Spleen (tissue), 11 donors: ENCODE results near the gene TESK1. TPM values are rescaled to one million over a fixed set of nuclear protein-coding genes. Genes with fewer than 3 reads are reported as not detected.

ENCODE experiments used
- DNase-seq: peaks from one replicate; pipeline ENCODE4 v3.0.0-alpha.2; 2020
- H3K27ac ChIP-seq, 8 donors: fragments of 200-600 bp; sonication (generic) in 7 of 8; 1 replicate in 4 of 8; 2 replicates in 4 of 8; pipeline versions ENCODE4 v1.5.0 to v1.8.0; 2016 to 2021; ENCODE audit warnings: inconsistent platforms in 4 of 8, mild to moderate bottlenecking in 4 of 8, moderate library complexity in 1 of 8
- H3K27me3 ChIP-seq, 7 donors: fragments of 200-600 bp; sonication (generic) in 6 of 7; replicated peaks in 1 of 7; 1 replicate in 4 of 7; 2 replicates in 3 of 7; pipeline versions ENCODE4 v1.5.0 to v1.8.0; 2016 to 2021; ENCODE audit warnings: inconsistent platforms in 3 of 7, mild to moderate bottlenecking in 1 of 7
- H3K36me3 ChIP-seq, 6 donors: fragments of 200-600 bp; sonication (generic) in 5 of 6; 1 replicate in 4 of 6; 2 replicates in 2 of 6; pipeline versions ENCODE4 v1.5.0 to v1.8.0; 2016 to 2021; ENCODE audit warnings: inconsistent platforms in 2 of 6
- H3K4me1 ChIP-seq, 6 donors: fragments of 200-600 bp; sonication (generic) in 5 of 6; 1 replicate in 3 of 6; 2 replicates in 3 of 6; pipeline versions ENCODE4 v1.5.0 to v1.8.0; 2016 to 2021; ENCODE audit warnings: inconsistent platforms in 3 of 6
- H3K4me3 ChIP-seq, 8 donors: fragments of 200-600 bp; sonication (generic) in 7 of 8; 1 replicate in 4 of 8; 2 replicates in 4 of 8; pipeline versions ENCODE4 v1.5.0 to v1.8.0; 2016 to 2021; ENCODE audit warnings: inconsistent platforms in 4 of 8, mild to moderate bottlenecking in 4 of 8, moderate library complexity in 2 of 8
- H3K9me3 ChIP-seq, 8 donors: fragments of 200-600 bp; sonication (generic) in 7 of 8; 1 replicate in 4 of 8; 2 replicates in 4 of 8; pipeline versions ENCODE4 v1.5.0 to v1.8.0; 2016 to 2021; ENCODE audit warnings: inconsistent platforms in 4 of 8
- CTCF ChIP-seq, 11 experiments: fragments of 200-600 bp in 7 of 11; fragments of 450-650 bp in 4 of 11; sonication (generic) in 4 of 11; IDR thresholded peaks in 8 of 11; conservative IDR thresholded peaks in 3 of 11; 1 replicate in 7 of 11; 2 replicates in 4 of 11; pipeline versions ENCODE4 v1.4.0 to v1.8.0; 2016 to 2021; ENCODE audit warnings: antibody characterized with exemption in 11 of 11, inconsistent platforms in 4 of 11, mild to moderate bottlenecking in 1 of 11
- POLR2A ChIP-seq, 3 donors: fragments of 450-650 bp; IDR thresholded peaks; one replicate each; pipeline ENCODE4 v1.5.1; 2017; ENCODE audit warnings: antibody characterized with exemption in 3 of 3, mild to moderate bottlenecking in 1 of 3
- POLR2AphosphoS5 ChIP-seq, 3 donors: sonication (generic); formaldehyde crosslinking; IDR thresholded peaks; one replicate each; pipeline ENCODE4 v1.5.1; 2017; ENCODE audit warnings: antibody characterized with exemption in 3 of 3
- WGBS, 5 donors: extraction: QIAGEN DNeasy Blood & Tissue Kit in 3 of 5; methylation state at CpG; one replicate each; pipeline versions ENCODE4 v1.1.5 to v1.1.7; 2013 to 2018; 5-methylcytosine and 5-hydroxymethylcytosine counted together
- intact Hi-C: fragments of 100-400 bp; cut with DNase I; formaldehyde crosslinking; loops from one replicate; pipeline ENCODE4 v1.15.0; 2023; ENCODE audit warnings: low total_unique reads
- polyA plus RNA-seq, 3 donors: library from polyadenylated mRNA; stranded (reverse); fragments of 200-250 nt; gene quantifications; one replicate each; pipeline ENCODE4 v1.2.1, GENCODE V29; 2013
- total RNA-seq, 7 donors: library from RNA; depleted of rRNA in 3 of 7; stranded (reverse); fragments of >200 nt in 3 of 7; fragmentation: NEBNext Ultra II Directional in 4 of 7; extraction: Animal tissue kit (Norgen Biotek cat#: 25700) in 4 of 7; gene quantifications; one replicate each; pipeline versions ENCODE4 v1.1.0 to v1.2.1, GENCODE V29; 2016 to 2021
- donor health status: healthy with polysubstance abuse.
- donor health status: DM: no; HTN: no; CAD: no; lungs with moderate emphysema.
- donor health status: DM: no; HTN: no; CAD: no.
- donor health status: Bipolar disorder and iron deficiency.
- donor health status: healthy.
- donor health status: DM: no; HTN: no; CAD: no.
- donor health status: DM: yes; HTN: yes; CAD: no.

The TESK1 gene
- total and polyA plus RNA-seq, 10 donors, result 15.6 to 47.1 (median 31.6) TPM

- Histone ChIP-seq H3K9me3 (no peaks in the 10 kb centered on the region), H3K4me1 (peaks cover 30 to 87% (median 59%) of the 10 kb centered on the region in 6 donors), H3K4me3 (peak within 1 kb of the TSS; percentile 41 to 73 (median 54)), H3K27ac (peak within 1 kb of the TSS; percentile 68 to 95 (median 81)), H3K36me3 (no peaks in the 10 kb centered on the region), H3K27me3 (no peaks in the 10 kb centered on the region)
- intact Hi-C loops, result no loop called here
- DNase-seq, result peak; percentile 82
- WGBS, 5 donors, result 52 to 62% (median 57%) methylated on average over 12 to 22 of the region's 22 CpGs
- TF ChIP-seq POLR2AphosphoS5 (IDR thresholded peaks at IDR 0.05) (peak in 1 of 3 donors; percentile 30), POLR2A (IDR thresholded peaks at IDR 0.05) (no peak), CTCF (IDR thresholded peaks at IDR 0.05 in 8 of 11, conservative IDR thresholded peaks at IDR 0.05 in 3 of 11) (no peak)
These were observed 45.5 kb downstream of the TESK1 start, which contains the start of gene SIT1 for GRCh38 chr9:35650341-35651158. TSS of gene SIT1 (minus strand) at chr9:35650931. CDS start at chr9:35650853, 78 bp downstream.

GRCh38 chr9:35651956-35652828 is 47.1 kb downstream of the TESK1 start:
- 89 to 94% (median 91%) methylated on average over 7 of the region's 7 CpGs for WGBS, 5 donors
- peaks cover 29 to 89% (median 59%) of the 10 kb centered on the region in 6 donors for H3K4me1 ChIP-seq

GRCh38 chr9:35652829-35653209 is 47.8 kb downstream of the TESK1 start:
- WGBS, 5 donors, result 91 to 94% (median 93%) methylated on average over 8 of the region's 8 CpGs
- Histone ChIP-seq H3K4me1 (peaks cover 27 to 89% (median 58%) of the 10 kb centered on the region in 6 donors), H3K9me3 (no peaks in the 10 kb centered on the region)

More at GRCh38 chr9:35651956-35652828, 47.1 kb downstream of the TESK1 start:
- H3K4me3 ChIP-seq, result no peak overlapping the region
- H3K27me3 ChIP-seq, result no peaks in the 10 kb centered on the region
- DNase-seq, result no peak
- peak overlapping the region in 4 of 8 donors; percentile 85 to 95 (median 93) for H3K27ac ChIP-seq
- no peak for TF ChIP-seq POLR2A (IDR thresholded peaks at IDR 0.05)
- TF ChIP-seq CTCF (IDR thresholded peaks at IDR 0.05 in 8 of 11, conservative IDR thresholded peaks at IDR 0.05 in 3 of 11), result no peak
- TF ChIP-seq POLR2AphosphoS5 (IDR thresholded peaks at IDR 0.05), result no peak
- no peaks in the 10 kb centered on the region for H3K9me3 ChIP-seq
- intact Hi-C loops, result no loop called here
- H3K36me3 ChIP-seq, result no peaks in the 10 kb centered on the region

More at GRCh38 chr9:35652829-35653209, 47.8 kb downstream of the TESK1 start:
- Histone ChIP-seq H3K27ac (peak overlapping the region in 3 of 8 donors; percentile 7 to 95 (median 13)), H3K27me3 (no peaks in the 10 kb centered on the region), H3K36me3 (no peaks in the 10 kb centered on the region), H3K4me3 (no peak overlapping the region)
- no peak for TF ChIP-seq CTCF (IDR thresholded peaks at IDR 0.05 in 8 of 11, conservative IDR thresholded peaks at IDR 0.05 in 3 of 11)
- TF ChIP-seq POLR2AphosphoS5 (IDR thresholded peaks at IDR 0.05), result no peak
- TF ChIP-seq POLR2A (IDR thresholded peaks at IDR 0.05), result no peak
- intact Hi-C loops, result no loop called here
- no peak for DNase-seq
